GM21515 (cell line): ENCODE measurements around the gene ANKZF1.
"Not testable (repeated sequence)": the region's sequence is repeated elsewhere in the genome, so short reads cannot be mapped to it uniquely, and the experiment has no call there.

Experiments used
- ATAC-seq: cut with Tn5 transposase; IDR thresholded peaks from one replicate; pipeline ENCODE4 v1.9.1; 2021; ENCODE audit not compliant: unreplicated experiment

Gene ANKZF1

DNA sequence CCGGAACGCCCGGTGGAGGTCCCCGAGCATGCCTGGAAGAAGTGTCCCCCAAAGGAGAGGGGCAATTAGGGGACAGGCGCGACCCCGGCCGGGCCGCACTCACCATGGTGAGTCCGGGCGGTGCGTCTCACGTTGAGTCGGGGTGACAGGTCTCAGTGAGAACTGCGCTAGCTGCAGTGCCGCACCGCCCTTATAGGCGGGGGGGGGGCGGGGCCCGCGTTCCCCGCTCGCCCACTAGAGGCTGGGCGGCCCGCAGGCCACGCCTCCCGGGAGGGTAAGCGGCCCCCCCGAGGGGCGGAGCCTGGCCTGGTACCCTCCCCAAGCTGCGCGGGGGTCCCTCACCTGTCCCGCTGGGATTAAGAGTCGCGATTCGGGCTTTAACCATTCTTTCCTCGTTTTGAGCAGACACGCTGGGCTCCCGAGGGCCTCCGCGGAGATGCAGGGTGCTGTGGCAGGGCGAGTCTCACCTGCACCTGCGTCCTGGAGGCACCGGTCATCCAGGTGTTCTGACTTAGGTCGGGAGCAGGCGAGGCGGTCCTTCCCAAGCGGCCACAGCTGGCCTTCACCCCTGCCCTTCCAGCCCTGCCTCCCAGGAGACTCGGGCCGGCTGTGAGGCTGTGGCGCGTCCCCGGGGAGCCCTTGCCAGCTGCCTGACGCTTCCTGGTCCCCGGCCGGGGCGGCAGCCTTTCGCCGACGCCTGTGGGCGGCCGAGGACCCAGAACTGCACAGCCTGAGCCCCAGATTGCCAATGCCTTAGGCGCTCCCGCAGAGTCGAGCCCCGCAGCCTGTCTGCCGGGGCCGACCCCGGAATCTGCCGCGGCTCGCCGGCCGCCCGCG lies 24.4 kb downstream of the ANKZF1 start, which contains the start of gene TUBA4A:
TUBA4A (minus strand) TSS at position 166 of the 837 bp plus-strand sequence; CDS start at position 106, 60 bp downstream.
- peak; percentile 48 for ATAC-seq

GRCh38 chr2:219254590-219255201 lies 25.1 kb downstream of the ANKZF1 start:
- ATAC-seq = peak; percentile 29

DNA sequence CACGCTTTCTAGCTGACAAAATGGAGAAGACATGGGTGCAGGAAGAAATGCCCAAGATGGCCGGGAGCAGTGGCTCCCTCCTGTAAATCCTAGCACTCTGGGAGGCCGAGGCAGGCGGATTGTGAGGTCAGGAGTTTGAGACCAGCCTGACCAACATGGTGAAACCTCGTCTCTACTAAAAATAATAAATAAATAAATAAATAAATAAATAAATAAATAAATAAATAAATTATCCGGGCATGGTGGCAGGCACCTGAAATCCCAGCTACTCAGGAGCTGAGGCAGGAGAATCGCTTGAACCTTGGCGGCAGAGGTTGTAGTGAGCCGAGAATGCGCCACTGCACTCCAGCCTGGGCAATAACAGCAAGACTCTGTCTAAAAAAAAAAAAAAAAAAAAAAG lies 29.3 kb downstream of the ANKZF1 start:
- ATAC-seq = not testable (repeated sequence)

- ATAC-seq = no peak
Measured at GRCh38 chr2:219261024-219261855, 31.6 kb downstream of the ANKZF1 start.

DNA sequence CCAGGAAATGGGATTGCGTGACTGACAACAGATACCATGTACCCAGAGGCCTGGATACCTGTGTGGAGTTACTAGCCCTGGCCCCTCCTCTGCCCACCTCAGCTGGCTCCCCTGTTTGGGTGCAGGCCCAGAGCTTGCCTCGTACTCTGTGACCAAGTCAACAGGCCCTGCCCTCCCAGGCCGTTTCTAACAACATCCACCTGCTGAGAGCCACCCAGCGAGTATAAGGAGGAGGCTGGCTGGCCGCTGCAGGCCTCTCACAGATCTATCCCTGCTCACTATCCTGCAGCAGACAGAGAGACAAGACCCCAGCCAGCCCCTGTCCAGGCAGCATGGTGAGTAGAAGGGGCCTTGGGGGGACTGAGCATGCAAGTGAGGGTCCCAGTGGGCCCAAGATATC lies 36.6 kb downstream of the ANKZF1 start:
- ATAC-seq = no peak

- ATAC-seq = no peak
Measured at GRCh38 chr2:219266886-219267285, 37.3 kb downstream of the ANKZF1 start.

GRCh38 chr2:219268294-219268693 lies 38.7 kb downstream of the ANKZF1 start:
- ATAC-seq = no peak

DNA sequence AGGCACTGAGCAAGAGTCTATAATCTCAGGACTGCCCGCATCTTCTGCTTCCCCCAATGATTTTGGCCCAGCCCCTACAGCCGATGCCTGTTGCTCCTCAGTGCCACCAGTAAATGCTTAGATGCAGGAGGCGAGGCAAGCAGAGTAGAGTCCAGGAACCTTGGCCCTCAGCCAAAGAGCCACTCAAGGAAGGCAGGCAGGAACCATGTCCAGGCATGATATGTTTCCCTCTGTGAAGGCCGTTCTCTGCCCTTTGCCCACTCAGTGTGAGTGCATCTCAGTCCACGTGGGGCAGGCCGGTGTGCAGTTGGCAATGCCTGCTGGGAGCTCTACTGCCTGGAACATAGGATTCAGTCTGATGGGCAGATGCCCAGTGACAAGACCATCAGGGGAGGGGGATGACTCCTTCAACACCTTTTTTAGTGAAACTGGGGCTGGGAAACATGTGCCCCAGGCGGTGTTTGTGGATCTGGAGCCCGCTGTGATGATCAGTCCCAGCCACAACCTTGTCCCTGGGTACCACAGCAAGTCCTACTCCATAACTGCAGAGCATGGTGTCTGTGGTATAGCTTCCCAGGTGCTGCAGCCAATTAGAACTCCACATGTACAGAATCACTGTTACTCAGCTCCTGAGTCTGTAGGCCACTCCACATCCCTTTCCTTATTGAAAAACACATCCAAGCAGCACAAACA lies 39.9 kb downstream of the ANKZF1 start:
- no peak for ATAC-seq

GRCh38 chr2:219270055-219270372 lies 40.4 kb downstream of the ANKZF1 start:
- ATAC-seq = no peak

DNA sequence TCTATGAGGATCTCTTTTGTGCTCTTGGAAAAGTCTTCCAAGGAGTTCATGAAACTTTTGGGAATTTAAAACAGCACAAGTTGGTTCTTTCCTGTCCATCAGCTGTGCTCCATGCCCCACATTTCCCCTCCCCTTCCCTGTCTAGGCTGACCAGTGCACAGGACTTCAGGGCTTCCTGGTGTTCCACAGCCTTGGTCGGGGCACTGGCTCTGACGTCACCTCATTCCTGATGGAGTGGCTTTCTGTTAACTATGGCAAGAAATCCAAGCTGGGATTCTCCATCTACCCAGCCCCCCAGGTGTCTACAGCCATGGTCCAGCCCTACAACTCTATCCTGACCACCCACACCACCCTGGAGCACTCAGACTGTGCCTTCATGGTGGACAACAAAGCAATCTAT lies 41.4 kb downstream of the ANKZF1 start:
- ATAC-seq = no peak

- no peak for ATAC-seq
Measured at GRCh38 chr2:219272356-219272755, 42.8 kb downstream of the ANKZF1 start.

DNA sequence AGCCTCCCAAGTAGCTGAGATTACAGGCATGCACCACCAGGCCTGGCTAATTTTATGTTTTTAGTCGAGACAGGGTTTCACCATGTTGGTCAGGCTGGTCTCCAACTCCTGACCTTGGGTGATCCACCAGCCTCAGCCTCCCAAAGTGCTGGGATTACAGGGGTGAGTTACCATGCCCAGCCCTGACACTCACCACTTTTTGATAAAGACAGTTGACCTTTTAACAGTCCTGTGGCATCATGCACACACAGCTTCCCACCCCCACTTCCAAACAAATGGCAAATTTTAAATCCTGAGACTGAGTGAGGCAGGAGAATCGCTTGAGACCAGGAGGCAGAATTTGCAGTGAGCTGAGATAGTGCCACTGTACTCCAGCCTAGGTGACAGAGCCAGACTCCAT lies 43.4 kb downstream of the ANKZF1 start:
- ATAC-seq = no peak

GRCh38 chr2:219273937-219274336 lies 44.3 kb downstream of the ANKZF1 start:
- ATAC-seq = no peak

DNA sequence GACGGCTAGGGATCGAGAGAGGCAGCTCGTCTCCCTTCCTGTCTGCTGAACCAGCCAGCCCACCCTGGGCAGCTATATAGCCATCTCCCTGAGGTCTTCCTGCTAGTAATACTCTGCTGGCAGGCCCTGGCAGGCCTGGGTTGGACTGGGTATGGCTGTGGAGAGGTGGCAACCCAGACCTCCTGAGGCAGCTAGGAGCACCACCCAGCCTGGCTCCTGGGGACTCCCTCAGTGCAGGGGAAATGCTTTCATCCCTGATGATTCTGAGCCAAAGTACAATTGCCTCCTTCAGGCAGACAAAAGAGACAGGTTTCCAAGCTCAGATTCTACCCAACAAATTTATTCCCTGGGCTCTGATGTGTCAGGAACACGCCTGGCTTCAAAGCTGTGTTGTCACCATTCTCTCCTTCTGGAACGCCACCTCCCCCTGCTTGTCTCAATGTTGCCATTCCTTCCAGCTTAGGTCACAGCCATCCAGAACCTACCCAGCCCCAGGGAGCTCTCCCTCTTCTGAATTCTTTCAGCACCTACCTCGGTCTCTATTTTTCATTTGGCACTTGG lies 44.8 kb downstream of the ANKZF1 start:
- no peak for ATAC-seq

DNA sequence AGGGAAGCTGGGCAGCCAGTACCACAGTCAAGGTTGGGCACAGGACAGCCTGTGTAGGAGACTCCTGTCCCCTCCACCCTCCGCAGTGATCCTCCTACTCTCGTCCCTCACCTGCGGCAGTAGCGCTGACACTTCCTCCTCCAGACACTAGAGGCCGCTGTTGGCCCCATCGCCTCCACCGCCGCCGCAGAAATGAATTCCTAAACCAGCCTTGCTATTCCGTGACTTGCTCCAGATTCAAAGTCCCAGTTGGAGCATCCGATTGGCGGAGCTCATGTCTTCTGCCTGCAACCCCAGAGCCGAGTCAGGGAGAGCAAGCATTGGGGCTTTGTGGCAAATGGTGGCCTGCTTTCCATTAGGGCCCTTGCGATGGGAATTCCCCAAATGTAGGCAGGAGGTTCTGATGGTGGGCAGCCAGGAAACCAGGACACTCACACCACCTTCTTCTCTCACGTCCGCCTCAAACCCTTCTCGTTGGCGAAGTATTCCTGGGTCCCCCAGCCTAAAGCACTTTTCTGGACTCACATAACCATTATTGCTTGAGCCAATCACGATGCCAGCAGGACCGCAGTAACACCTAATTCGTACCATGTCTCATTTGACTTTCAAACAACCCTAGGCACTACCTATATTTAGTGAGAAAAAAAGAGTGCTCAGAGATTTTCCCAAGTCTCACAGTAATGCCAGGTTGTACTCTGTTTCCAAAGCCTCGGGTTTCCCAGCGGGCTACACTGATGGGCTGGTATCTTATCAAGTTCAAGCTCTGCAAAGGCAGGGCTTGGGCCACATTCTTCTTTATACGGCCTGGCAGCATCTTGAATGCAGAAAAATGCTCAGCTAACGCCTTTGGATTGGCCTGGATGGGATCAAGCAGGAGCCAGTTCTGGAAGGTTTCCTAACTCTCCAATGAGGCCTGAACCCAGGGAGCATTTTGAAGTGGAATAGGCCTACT lies 48.4 kb downstream of the ANKZF1 start:
- ATAC-seq = peak; percentile 29

- ATAC-seq = no peak
Measured at GRCh38 chr2:219278655-219279150, 49.1 kb downstream of the ANKZF1 start.

- ATAC-seq = peak; percentile 85
Measured at GRCh38 chr2:219279151-219279915, 49.7 kb downstream of the ANKZF1 start, which contains the start of gene DNAJB2. TSS of gene DNAJB2 (plus strand) at chr2:219279366. CDS start at chr2:219279834, 468 bp downstream.

DNA sequence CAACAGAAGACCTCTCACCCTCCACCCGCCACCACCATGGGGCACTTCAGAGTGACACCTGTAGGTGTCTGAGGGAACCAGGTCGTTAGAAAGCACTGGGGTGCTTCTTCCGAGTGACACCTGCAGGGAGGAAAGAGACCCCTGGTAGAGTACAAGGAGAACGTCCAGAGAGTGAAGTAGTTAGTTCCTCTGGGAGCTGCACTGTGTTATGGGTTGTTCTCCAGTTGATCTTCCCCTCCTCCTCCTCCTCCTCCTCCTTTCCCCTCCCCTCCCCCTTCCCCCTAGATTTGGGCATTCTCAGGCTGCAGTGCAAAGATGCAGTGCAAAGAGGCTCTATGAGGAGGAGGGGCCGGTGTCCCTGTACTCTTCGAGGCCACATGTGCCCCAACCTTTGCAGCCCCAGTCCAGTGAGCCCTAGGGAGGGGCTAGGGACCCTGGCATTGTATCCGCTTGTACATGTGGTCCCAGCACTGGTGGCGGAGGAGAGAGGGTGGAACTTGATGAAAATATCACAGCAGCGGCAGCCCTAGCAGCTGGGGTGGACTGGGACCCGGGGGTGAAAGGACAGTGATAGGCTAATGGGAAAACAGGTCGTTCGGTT lies 50.4 kb downstream of the ANKZF1 start:
- no peak for ATAC-seq
